Erythroblast (primary cell): ENCODE results near the gene C11orf21.

ENCODE experiments used
- GATA1 ChIP-seq: IDR thresholded peaks from 2 replicates; pipeline ENCODE4 v1.6.1; 2011; ENCODE audit warnings: low read depth, mild to moderate bottlenecking, control low read depth, low read length, moderate library complexity
- POLR2A ChIP-seq: IDR thresholded peaks from 2 replicates; pipeline ENCODE4 v1.6.1; 2011; ENCODE audit warnings: mild to moderate bottlenecking, low read length

- TF ChIP-seq POLR2A (no peak), GATA1 (no peak)
These were observed 41.3 kb upstream of the C11orf21 start for GRCh38 chr11:2342981-2343380.
